NT2/D1 (cell line): Measurements from ENCODE around the gene RHOU.

ENCODE experiments used
- SUZ12 ChIP-seq: IDR thresholded peaks from 2 replicates; pipeline ENCODE4 v1.6.1; 2011; ENCODE audit not compliant: insufficient read length, insufficient read depth; ENCODE audit errors: extremely low read depth
- ZNF274 ChIP-seq: IDR thresholded peaks from 2 replicates; pipeline ENCODE4 v1.6.1; 2011; ENCODE audit warnings: mild to moderate bottlenecking, low read depth, low read length

- TF ChIP-seq ZNF274 (no peak), SUZ12 (no peak)
These were observed 18.6 kb downstream of the RHOU start for GRCh38 chr1:228753786-228754360.
